D721Med (cell line): ENCODE measurements around the gene LSS.

Source experiments
- DNase-seq: peaks from one replicate; pipeline ENCODE4 v3.0.0; 2011; ENCODE audit warnings: low spot score; ENCODE audit not compliant: insufficient read length
- FAIRE-seq: peaks from 2 replicates; lab custom pipeline; 2011; peaks lifted over from hg19 to GRCh38; lab: Jason Lieb, UNC
- TF ChIP-seq, protein P1 (sequence below): IDR thresholded peaks from 2 replicates; pipeline ENCODE4 v1.5.1; 2012; ENCODE audit warnings: mild to moderate bottlenecking, control low read depth; ENCODE audit not compliant: insufficient read depth; ENCODE audit errors: missing control alignments

Gene LSS

DNA sequence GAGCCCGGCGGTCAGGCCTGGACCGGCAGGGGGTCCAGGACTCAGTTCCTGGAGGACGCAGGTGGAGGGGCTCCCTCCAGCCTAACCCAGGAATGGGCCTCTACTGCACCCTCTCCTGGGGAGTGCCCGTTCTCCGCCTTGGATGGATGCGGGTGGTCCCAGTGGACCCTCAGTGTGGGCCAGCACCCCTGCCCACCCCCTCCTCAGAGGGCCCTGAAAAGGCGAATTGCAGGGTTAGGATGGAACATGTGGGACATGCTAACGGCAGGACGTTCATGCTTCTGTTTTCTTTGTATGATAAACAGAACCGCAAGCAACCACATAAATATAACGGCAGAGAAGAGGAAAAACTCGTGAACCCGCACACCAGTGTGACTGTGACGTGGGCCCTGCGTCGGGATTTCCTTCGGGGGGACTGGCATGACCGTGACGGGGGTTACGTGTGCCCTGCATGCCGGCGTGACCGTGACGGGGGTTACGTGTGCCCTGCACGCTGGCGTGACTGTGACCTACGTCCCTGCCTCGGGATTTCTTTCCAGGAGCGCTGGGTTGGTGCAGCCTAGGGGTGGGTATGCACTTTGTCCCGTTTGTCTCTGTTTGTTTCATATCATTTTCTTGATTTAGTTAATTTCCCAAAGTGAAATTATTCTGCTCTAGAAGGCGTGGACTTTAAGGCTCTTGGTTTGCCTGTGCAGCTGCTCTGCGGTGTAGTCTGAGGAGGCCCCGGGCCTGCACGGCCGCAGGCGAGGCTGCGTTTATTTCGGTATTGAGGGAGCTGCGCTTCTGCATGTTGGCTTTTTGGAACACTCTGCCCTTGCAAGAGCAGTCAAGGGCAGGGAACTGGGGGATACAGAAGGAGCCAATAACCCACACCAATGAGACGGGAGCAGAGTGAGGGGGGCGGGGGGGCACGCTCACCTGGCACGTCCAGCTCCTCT is 76.3 kb downstream of the LSS start:
- FAIRE-seq = no peak
- TF ChIP-seq, protein P1, sequence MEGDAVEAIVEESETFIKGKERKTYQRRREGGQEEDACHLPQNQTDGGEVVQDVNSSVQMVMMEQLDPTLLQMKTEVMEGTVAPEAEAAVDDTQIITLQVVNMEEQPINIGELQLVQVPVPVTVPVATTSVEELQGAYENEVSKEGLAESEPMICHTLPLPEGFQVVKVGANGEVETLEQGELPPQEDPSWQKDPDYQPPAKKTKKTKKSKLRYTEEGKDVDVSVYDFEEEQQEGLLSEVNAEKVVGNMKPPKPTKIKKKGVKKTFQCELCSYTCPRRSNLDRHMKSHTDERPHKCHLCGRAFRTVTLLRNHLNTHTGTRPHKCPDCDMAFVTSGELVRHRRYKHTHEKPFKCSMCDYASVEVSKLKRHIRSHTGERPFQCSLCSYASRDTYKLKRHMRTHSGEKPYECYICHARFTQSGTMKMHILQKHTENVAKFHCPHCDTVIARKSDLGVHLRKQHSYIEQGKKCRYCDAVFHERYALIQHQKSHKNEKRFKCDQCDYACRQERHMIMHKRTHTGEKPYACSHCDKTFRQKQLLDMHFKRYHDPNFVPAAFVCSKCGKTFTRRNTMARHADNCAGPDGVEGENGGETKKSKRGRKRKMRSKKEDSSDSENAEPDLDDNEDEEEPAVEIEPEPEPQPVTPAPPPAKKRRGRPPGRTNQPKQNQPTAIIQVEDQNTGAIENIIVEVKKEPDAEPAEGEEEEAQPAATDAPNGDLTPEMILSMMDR = no peak
- DNase-seq = no peak

DNA sequence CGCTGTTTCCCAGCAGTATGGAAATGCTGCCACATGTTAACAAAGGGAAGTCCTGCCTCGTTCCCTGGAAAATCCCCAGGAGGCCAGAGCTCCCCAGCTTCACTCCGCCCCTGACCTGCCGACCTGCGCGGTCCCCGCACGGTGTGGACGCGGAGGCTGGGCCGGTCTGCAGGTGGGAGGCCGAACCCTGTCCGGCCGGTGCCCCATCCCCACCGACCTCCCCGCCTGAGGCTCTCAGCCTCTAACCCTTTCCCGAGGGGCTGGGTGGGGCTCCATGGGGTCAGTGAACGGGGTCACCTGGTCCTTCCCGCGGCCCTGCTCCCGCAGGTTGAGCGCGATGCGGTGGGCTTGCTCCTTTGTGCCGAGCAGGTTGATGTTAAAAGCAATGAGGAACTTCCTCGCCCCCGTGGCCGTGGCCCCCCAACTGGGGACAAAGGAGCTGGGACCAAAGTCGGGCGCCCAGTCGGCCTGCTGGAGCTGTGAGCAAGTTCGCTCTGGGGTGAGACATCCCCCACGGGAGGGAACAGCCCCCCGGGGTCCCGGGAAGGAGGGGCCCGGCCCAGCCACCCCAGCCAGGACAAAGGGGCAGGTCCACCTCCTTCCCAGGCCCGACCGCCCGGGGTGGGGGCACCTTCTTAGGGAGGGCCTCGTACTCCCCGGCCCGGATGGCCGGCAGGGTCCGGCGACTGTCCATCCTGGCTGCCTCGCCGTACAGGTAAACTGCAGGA is 77.1 kb downstream of the LSS start:
- TF ChIP-seq, protein P1 = no peak
- FAIRE-seq (no peak), DNase-seq (no peak)

GRCh38 chr21:46150491-46151121 is 78.0 kb downstream of the LSS start:
- FAIRE-seq (no peak), DNase-seq (no peak)
- TF ChIP-seq, protein P1 = no peak

- DNase-seq (no peak), FAIRE-seq (no peak)
- TF ChIP-seq, protein P1 = no peak
Observed at GRCh38 chr21:46150073-46150472, 78.5 kb downstream of the LSS start.

DNA sequence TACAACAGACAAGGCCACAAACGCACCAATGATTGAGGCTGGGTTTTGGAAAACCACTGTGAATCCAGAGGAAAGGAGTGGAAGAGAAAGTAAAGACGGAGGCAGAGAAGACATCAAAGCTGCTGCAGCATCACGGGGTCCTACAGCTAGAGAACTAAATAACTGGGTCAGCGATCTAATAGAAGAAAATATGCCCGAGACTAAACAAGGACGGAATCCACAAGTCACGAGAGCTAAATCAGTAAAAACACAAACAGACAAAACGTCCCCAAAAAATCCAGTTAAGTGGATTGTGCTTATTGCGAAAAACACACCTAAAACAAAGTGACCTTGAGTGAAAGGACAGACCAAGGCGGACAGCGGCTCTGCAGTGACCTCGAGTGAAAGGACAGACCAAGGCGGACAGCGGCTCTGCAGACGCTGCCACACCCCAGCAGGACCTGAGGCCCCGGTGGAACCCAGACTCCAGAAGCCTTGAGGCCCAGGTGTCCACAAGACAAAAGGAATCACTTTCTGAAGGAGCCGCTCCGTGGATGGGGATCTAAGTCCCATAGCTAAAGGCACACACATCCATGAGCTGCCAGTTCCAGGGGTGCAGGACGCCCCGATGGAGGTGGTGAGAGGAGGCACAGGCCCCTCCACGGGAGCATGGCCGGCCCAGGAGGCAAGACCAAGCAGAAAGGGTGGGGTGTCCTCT is 79.2 kb downstream of the LSS start:
- TF ChIP-seq, protein P1 = no peak
- no peak for FAIRE-seq
- no peak for DNase-seq

GRCh38 chr21:46148106-46148505 is 80.5 kb downstream of the LSS start:
- TF ChIP-seq, protein P1 = no peak
- FAIRE-seq (no peak), DNase-seq (no peak)
